GM18502 (cell line): ENCODE measurements around the gene TMEM87B.

Source experiments
- ATAC-seq: cut with Tn5 transposase; IDR thresholded peaks from one replicate; pipeline ENCODE4 v1.9.1; 2021; ENCODE audit warnings: mild to moderate bottlenecking; ENCODE audit not compliant: unreplicated experiment, poor library complexity

The TMEM87B gene

GRCh38 chr2:112054847-112055729 lies at the start of gene TMEM87B:
TSS of gene TMEM87B (plus strand) at chr2:112055269. CDS start at chr2:112055592, 323 bp downstream.
- ATAC-seq = peak; percentile 60

- no peak for ATAC-seq
Measured at GRCh38 chr2:112005406-112006075, 49.5 kb upstream of the TMEM87B start.

GRCh38 chr2:112006076-112006410 lies 49.0 kb upstream of the TMEM87B start:
- ATAC-seq = no peak

GRCh38 chr2:112007493-112007892 lies 47.6 kb upstream of the TMEM87B start:
- ATAC-seq = no peak

- no peak for ATAC-seq
Measured at GRCh38 chr2:112008910-112009485, 46.1 kb upstream of the TMEM87B start.

- no peak for ATAC-seq
Measured at GRCh38 chr2:112010751-112011150, 44.3 kb upstream of the TMEM87B start.

- no peak for ATAC-seq
Measured at GRCh38 chr2:112012556-112012955, 42.5 kb upstream of the TMEM87B start.

- ATAC-seq = no peak
Measured at GRCh38 chr2:112018846-112019245, 36.2 kb upstream of the TMEM87B start.

GRCh38 chr2:112019569-112019982 lies 35.5 kb upstream of the TMEM87B start:
- ATAC-seq = no peak

- ATAC-seq = no peak
Measured at GRCh38 chr2:112020561-112020960, 34.5 kb upstream of the TMEM87B start.

- ATAC-seq = no peak
Measured at GRCh38 chr2:112021290-112021689, 33.8 kb upstream of the TMEM87B start.

- no peak for ATAC-seq
Measured at GRCh38 chr2:112021781-112022231, 33.3 kb upstream of the TMEM87B start.

- ATAC-seq = no peak
Measured at GRCh38 chr2:112023707-112024106, 31.4 kb upstream of the TMEM87B start.

- no peak for ATAC-seq
Measured at GRCh38 chr2:112024231-112024630, 30.8 kb upstream of the TMEM87B start.

GRCh38 chr2:112024896-112025491 lies 30.1 kb upstream of the TMEM87B start:
- ATAC-seq = no peak

- ATAC-seq = no peak
Measured at GRCh38 chr2:112026509-112026908, 28.6 kb upstream of the TMEM87B start.

- no peak for ATAC-seq
Measured at GRCh38 chr2:112027767-112028166, 27.3 kb upstream of the TMEM87B start.

GRCh38 chr2:112029164-112029563 lies 25.9 kb upstream of the TMEM87B start:
- no peak for ATAC-seq

- ATAC-seq = no peak
Measured at GRCh38 chr2:112031473-112032223, 23.4 kb upstream of the TMEM87B start.

GRCh38 chr2:112032224-112032586 lies 22.9 kb upstream of the TMEM87B start:
- no peak for ATAC-seq
